SH-SY5Y (cell line): ENCODE data around the gene AMBN.

ENCODE experiments used
- GATA2 ChIP-seq: IDR thresholded peaks from 2 replicates; pipeline ENCODE4 v1.6.1; 2011; ENCODE audit warnings: mild to moderate bottlenecking, low read depth, low read length
- GATA3 ChIP-seq: IDR thresholded peaks from 2 replicates; pipeline ENCODE4 v1.6.1; 2011; ENCODE audit warnings: low read depth, mild to moderate bottlenecking, low read length, moderate library complexity

DNA sequence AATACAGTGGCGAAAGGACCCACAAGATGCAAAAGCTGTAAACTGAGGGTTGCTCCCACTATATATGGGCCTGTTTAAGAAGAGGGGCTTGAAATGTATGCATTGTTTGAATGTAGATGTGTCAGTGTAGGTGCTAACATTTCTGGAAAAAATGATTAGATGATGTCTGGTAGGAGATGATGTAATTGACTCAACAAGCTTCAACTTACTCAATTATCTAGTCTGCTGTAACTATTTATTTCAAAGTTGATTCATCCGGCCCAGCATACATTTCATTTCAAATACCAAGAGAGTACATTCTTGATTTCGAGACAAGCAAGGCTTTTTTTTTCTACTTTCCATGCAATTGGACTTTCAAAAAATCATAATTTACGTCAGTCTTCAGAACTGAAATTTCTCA is 27.2 kb downstream of the AMBN start:
- no peak for TF ChIP-seq GATA2
- TF ChIP-seq GATA3 = no peak
